ENCODE results near the gene SIGLEC12.

Gene SIGLEC12

GRCh38 chr19:51546650-51547396 lies 45.2 kb upstream of the SIGLEC12 start:
- peak; percentile 7 for DNase-seq (ENCODE audit: low read depth)
- TF ChIP-seq, protein P1, sequence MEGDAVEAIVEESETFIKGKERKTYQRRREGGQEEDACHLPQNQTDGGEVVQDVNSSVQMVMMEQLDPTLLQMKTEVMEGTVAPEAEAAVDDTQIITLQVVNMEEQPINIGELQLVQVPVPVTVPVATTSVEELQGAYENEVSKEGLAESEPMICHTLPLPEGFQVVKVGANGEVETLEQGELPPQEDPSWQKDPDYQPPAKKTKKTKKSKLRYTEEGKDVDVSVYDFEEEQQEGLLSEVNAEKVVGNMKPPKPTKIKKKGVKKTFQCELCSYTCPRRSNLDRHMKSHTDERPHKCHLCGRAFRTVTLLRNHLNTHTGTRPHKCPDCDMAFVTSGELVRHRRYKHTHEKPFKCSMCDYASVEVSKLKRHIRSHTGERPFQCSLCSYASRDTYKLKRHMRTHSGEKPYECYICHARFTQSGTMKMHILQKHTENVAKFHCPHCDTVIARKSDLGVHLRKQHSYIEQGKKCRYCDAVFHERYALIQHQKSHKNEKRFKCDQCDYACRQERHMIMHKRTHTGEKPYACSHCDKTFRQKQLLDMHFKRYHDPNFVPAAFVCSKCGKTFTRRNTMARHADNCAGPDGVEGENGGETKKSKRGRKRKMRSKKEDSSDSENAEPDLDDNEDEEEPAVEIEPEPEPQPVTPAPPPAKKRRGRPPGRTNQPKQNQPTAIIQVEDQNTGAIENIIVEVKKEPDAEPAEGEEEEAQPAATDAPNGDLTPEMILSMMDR (conservative IDR thresholded peaks at IDR 0.05; ENCODE audit: low read length), result no peak
- no peak overlapping the region for H3K4me3 ChIP-seq (ENCODE audit: low read length)

- no peak overlapping the region for H3K4me3 ChIP-seq (ENCODE audit: low read length)
- DNase-seq (ENCODE audit: low read depth), result no peak
- TF ChIP-seq, protein P1 (conservative IDR thresholded peaks at IDR 0.05; ENCODE audit: low read length), result no peak
Observed at GRCh38 chr19:51546107-51546649, 44.6 kb upstream of the SIGLEC12 start.

DNA sequence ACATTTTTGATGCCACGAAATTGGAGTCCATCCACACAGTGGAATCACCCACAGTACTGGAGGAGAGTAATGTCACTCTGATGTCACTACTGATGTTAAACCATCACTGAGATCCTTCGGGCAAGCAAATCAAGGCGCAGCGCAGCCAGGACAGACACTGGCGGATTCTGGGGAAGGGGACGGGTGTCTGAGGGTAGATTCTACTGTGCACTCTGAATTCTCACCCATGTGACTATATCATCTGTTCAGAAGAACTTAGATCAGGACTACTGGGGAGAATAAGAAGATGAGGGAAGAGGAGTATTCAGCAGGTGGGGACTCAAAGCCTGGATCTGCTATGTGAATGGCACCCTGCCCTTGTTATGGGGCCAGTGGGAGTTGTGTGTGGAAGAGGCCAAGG lies 42.4 kb upstream of the SIGLEC12 start:
- TF ChIP-seq, protein P1 (conservative IDR thresholded peaks at IDR 0.05; ENCODE audit: low read length), result no peak
- DNase-seq (ENCODE audit: low read depth), result no peak
- H3K4me3 ChIP-seq (ENCODE audit: low read length), result no peak overlapping the region

DNA sequence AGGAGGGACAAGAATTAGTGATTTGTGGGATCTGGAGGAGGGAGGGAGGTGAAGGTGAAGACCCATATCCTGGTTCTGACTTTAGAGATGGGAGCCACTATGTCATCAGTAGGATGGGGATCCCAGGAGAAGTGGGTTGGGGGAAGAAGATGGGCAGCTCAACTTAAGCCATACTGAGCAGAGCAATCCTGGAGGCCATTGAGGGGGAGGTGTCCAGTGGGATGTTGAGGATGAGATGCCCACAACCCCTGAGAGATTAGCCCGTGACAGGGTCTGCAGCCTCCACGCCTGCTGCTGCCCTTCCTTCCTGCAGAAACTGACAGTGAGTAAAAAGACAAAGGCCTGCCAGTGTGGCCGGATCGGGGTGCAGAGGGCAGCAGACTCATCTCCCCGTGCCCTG lies 41.1 kb upstream of the SIGLEC12 start:
- no peak for DNase-seq (ENCODE audit: low read depth)
- TF ChIP-seq, protein P1 (conservative IDR thresholded peaks at IDR 0.05; ENCODE audit: low read length), result no peak
- no peak overlapping the region for H3K4me3 ChIP-seq (ENCODE audit: low read length)

DNA sequence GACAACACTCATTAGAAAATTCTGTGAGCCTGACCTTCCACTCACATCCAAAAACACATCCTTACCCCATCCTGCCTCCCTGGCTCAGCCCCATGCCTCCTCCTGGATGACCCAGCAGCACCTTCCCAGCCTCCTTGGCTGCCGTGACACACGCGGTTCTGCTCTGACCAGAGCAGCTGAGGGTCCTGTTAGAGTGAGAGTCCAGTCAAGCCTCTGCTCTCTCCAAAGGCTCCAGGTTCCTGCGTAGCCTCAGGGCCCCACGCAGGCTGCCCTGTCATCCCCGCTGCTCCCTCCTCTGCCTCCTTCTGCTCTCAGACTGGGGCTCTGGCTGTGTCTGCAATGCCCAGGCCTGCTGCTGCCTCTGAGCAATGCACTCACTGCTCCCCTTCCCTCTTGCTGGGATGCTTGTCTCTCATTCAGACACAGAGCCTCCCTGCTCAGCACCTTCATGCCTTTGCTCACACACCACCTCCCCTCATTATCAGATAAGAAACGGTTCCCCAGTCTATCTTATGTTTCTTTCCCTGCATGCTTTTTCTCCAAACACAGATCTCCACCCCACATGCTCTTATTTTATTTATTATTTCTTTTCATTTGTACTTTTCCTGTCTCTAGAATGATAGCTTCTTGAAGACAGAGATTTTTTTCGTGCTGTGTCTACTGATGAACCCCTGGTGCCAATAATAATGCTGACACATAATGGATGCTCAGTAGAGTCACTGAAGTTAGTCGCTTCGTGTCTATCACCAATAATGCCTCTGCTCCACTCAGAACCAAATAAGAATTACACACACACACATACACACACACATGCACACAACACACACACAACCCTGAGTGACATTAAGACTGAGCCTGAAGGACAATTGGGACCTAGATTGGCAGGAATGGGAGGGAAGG lies 40.1 kb upstream of the SIGLEC12 start:
- no peak overlapping the region for H3K4me3 ChIP-seq (ENCODE audit: low read length)
- TF ChIP-seq, protein P1 (conservative IDR thresholded peaks at IDR 0.05; ENCODE audit: low read length), result no peak

GRCh38 chr19:51539821-51540366 lies 38.3 kb upstream of the SIGLEC12 start:
- TF ChIP-seq, protein P1 (conservative IDR thresholded peaks at IDR 0.05; ENCODE audit: low read length), result no peak
- DNase-seq (ENCODE audit: low read depth), result no peak
- H3K4me3 ChIP-seq (ENCODE audit: low read length), result no peak overlapping the region

More for the DNA sequence above, 40.1 kb upstream of the SIGLEC12 start:
- no peak for DNase-seq (ENCODE audit: low read depth)
